HG03135 (cell line): ENCODE results near the gene CCDC116.
"Not testable (repeated sequence)": the region's sequence is repeated elsewhere in the genome, so short reads cannot be mapped to it uniquely, and the experiment has no call there.

ENCODE experiments used
- ATAC-seq: cut with Tn5 transposase; IDR thresholded peaks from one replicate; pipeline ENCODE4 v1.9.1; 2021; ENCODE audit warnings: mild to moderate bottlenecking, moderate library complexity; ENCODE audit not compliant: unreplicated experiment

CCDC116 gene

GRCh38 chr22:21609556-21610157 lies 22.9 kb upstream of the CCDC116 start:
- ATAC-seq: not testable (repeated sequence)

- ATAC-seq: no peak
These were observed 21.2 kb upstream of the CCDC116 start for GRCh38 chr22:21611210-21611977.

- ATAC-seq: no peak
These were observed 19.7 kb upstream of the CCDC116 start for GRCh38 chr22:21612858-21613257.

GRCh38 chr22:21613553-21614233 lies 18.9 kb upstream of the CCDC116 start:
- no peak for ATAC-seq

GRCh38 chr22:21615731-21616130 lies 16.8 kb upstream of the CCDC116 start:
- no peak for ATAC-seq

GRCh38 chr22:21617337-21617736 lies 15.2 kb upstream of the CCDC116 start:
- ATAC-seq: not testable (repeated sequence)

GRCh38 chr22:21621025-21621424 lies 11.5 kb upstream of the CCDC116 start:
- ATAC-seq: no peak

- no peak for ATAC-seq
These were observed 10.3 kb upstream of the CCDC116 start for GRCh38 chr22:21622011-21622918.

GRCh38 chr22:21622919-21623647 lies 9.5 kb upstream of the CCDC116 start:
- no peak for ATAC-seq

- ATAC-seq: no peak
These were observed 9.0 kb upstream of the CCDC116 start for GRCh38 chr22:21623648-21623970.

GRCh38 chr22:21624120-21624879 lies 8.3 kb upstream of the CCDC116 start:
- ATAC-seq: no peak

GRCh38 chr22:21624880-21625791 lies 7.4 kb upstream of the CCDC116 start:
- ATAC-seq: no peak

- no peak for ATAC-seq
These were observed 6.4 kb upstream of the CCDC116 start for GRCh38 chr22:21626073-21626734.

GRCh38 chr22:21626735-21627469 lies 5.7 kb upstream of the CCDC116 start:
- ATAC-seq: no peak

GRCh38 chr22:21628386-21629254 lies 3.9 kb upstream of the CCDC116 start:
- no peak for ATAC-seq
